Motor neuron (in vitro differentiated cells): ENCODE results near the gene KLF3. TPM values are rescaled to one million over a fixed set of nuclear protein-coding genes. Genes with fewer than 3 reads are reported as not detected.
"Not testable (repeated sequence)": the region's sequence is repeated elsewhere in the genome, so short reads cannot be mapped to it uniquely, and the experiment has no call there.

Experiments
- ATAC-seq, 8 experiments: fragments of 200-7000 bp; cut with Tn5 transposase; replicated peaks in 6 of 8; 2 replicates each; pipeline ENCODE4 v1.8.0; 2021; ENCODE audit warnings: mild to moderate bottlenecking in 8 of 8, moderate library complexity in 8 of 8
- H3K27ac ChIP-seq, 2 donors: fragments of 250-450 bp; sonication (Bioruptor Pico); 2 replicates each; pipeline ENCODE4 v1.9.0; 2021; ENCODE audit warnings: antibody characterized with exemption in 2 of 2, mild to moderate bottlenecking in 2 of 2, moderate library complexity in 1 of 2
- H3K4me1 ChIP-seq, 2 donors: fragments of 250-450 bp; sonication (Bioruptor Pico); replicated peaks in 1 of 2; 2 replicates each; pipeline ENCODE4 v1.6.1; 2021; ENCODE audit warnings: antibody characterized with exemption in 2 of 2, mild to moderate bottlenecking in 2 of 2, moderate library complexity in 1 of 2
- H3K4me3 ChIP-seq, 5 donors: fragments of 250-450 bp; sonication (Bioruptor Pico); 2 replicates each; pipeline ENCODE4 v1.9.0; 2021; ENCODE audit warnings: antibody characterized with exemption in 5 of 5, mild to moderate bottlenecking in 5 of 5, moderate library complexity in 4 of 5
- WGBS, 10 experiments: fragments of 450-650 bp; shearing (Covaris generic); methylation state at CpG; one replicate each; pipeline ENCODE4 v1.0.0; 2022; 5-methylcytosine and 5-hydroxymethylcytosine counted together
- in situ Hi-C, 9 experiments: fragments of 400-800 bp; cut with MboI; loops; one replicate each; pipeline ENCODE4 v1.15.0; 2021; ENCODE audit warnings: low sequenced_read_pairs in 9 of 9, low pct_unique_long_range_greater_than_20kb in 2 of 9; ENCODE audit not compliant: unreplicated experiment in 9 of 9
- total RNA-seq, 8 experiments: library from RNA; unstranded; fragments of 300-600 nt; gene quantifications; 2 replicates each; pipeline versions ENCODE4 v1.2.3 to v1.2.4, GENCODE V29; 2022

The KLF3 gene
- total RNA-seq, result 10 to 100 TPM; 16.2 to 70.0 (median 26.2) TPM

DNA sequence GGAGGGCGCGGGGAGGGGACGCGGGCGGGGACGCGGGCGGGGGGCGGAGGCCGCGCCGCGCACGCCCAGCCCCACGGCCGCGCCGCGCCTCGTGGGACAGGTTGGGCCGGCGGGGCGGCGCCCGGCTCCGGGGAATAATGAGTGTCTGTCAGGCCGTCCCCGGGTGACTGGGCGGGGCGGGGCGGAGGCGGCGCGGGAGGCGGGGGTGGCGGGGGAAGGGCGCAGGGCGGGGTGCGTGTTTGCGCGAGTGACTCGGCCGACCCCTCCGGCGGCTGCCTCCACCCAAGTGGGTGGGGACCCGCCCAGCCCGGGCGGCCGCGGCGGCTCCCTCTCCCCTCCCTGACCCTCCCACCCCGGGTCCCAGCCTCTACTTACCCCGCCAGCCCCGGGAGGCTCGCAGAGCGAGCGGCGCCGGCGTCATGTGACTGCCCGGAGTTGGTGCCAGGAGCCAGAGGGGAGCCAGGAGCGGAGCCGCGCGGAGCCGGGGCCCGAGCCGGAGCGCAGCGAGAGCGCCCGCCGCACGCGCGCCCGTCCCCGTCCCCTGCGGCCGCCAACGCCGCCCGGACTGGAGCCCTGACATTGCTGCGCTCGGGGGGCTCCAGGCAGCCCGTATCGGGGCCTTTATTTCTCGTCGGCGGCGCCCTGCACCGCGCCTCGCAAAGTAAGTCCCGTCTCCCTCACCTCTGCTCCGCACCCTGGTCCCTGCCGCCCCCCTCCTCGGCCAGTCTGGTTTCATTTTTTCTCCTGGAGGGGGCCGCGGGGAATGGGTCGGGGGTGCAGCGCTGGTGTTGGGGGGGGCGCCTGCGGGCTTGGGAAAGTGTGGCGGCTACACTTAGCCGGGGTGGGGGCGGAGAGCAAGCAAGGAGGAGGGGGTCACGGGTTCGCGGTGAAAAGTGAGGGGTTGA, at the start of gene KLF3:
KLF3 (plus strand) TSS at position 399 of the 905 bp plus-strand sequence. CDS start 16,427 bp downstream, outside the sequence.
- in situ Hi-C loops, result loop anchor here in 2 of 9 experiments (25.0 kb wide), 2 partner anchors 477 to 602 kb away; no protein-coding TSS in a partner anchor
- H3K4me1 ChIP-seq, result peaks cover 18 to 24% of the 10 kb centered on the region in 2 donors
- peak within 1 kb of the TSS; percentile 64 to 86 (median 79) for H3K4me3 ChIP-seq
- peak; percentile 58 to 81 (median 76) for ATAC-seq
- WGBS, 10 experiments, result no CpG with 5 or more reads among the region's 110 CpGs
- peak within 1 kb of the TSS; percentile 94 to 96 for H3K27ac ChIP-seq

DNA sequence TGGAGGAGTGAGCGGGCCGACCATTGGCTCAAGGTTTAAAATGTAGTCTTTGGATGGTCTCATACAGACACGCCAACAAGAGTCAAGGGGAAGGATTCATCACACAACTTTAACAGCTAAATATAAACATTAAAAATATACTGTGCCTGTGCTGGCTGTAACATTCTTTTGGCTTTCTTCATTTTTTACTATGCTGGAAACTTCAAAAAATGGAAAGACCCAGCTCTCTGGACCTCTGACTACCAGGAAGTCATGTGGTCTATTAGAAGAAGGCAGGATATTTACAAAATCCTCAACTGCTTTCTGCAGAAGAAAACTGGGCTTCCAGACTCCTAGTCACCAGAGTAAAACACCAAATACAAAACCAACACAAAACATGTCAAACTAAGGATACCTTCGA, 49.8 kb upstream of the KLF3 start:
- Histone ChIP-seq H3K4me3 (no peak overlapping the region), H3K4me1 (peaks cover 3 to 10% of the 10 kb centered on the region in 2 donors), H3K27ac (no peak overlapping the region)
- WGBS, 10 experiments, result 43 to 100% (median 85%) methylated on average over 1 to 4 of the region's 4 CpGs; no CpG with 5 or more reads in 2 of the 10 experiments
- ATAC-seq, result no peak
- in situ Hi-C loops, result no loop called here

GRCh38 chr4:38615847-38616246, 48.2 kb upstream of the KLF3 start:
- H3K4me1 ChIP-seq, result peaks cover 3 to 10% of the 10 kb centered on the region in 2 donors
- ATAC-seq, result no peak
- 79 to 100% (median 100%) methylated on average over 1 to 5 of the region's 5 CpGs; no CpG with 5 or more reads in 5 of the 10 experiments for WGBS, 10 experiments
- in situ Hi-C loops, result no loop called here
- H3K4me3 ChIP-seq, result no peak overlapping the region
- H3K27ac ChIP-seq, result no peak overlapping the region

GRCh38 chr4:38618505-38618904, 45.5 kb upstream of the KLF3 start:
- H3K27ac ChIP-seq, result no peak overlapping the region
- H3K4me1 ChIP-seq, result peaks cover 0 to 1% of the 10 kb centered on the region in 2 donors
- in situ Hi-C loops, result no loop called here
- WGBS, 10 experiments, result 88 to 100% (median 97%) methylated on average over 1 to 3 of the region's 3 CpGs; no CpG with 5 or more reads in 6 of the 10 experiments
- H3K4me3 ChIP-seq, result no peak overlapping the region
- ATAC-seq, result no peak

- no peak for ATAC-seq
Measured at GRCh38 chr4:38619316-38619715, 44.7 kb upstream of the KLF3 start.

GRCh38 chr4:38620065-38620464, 43.9 kb upstream of the KLF3 start:
- Histone ChIP-seq H3K4me1 (no peaks in the 10 kb centered on the region), H3K4me3 (no peak overlapping the region), H3K27ac (no peak overlapping the region)
- ATAC-seq, result peak in 2 of 8 experiments; percentile 6 to 8
- in situ Hi-C loops, result no loop called here
- 0 to 100% (median 100%) methylated on average over 1 of the region's 1 CpG; no CpG with 5 or more reads in 2 of the 10 experiments for WGBS, 10 experiments

More at GRCh38 chr4:38619316-38619715, 44.7 kb upstream of the KLF3 start:
- 50 to 100% (median 89%) methylated on average over 1 to 3 of the region's 3 CpGs; no CpG with 5 or more reads in 1 of the 10 experiments for WGBS, 10 experiments
- in situ Hi-C loops, result no loop called here
- H3K4me1 ChIP-seq, result no peaks in the 10 kb centered on the region
- H3K4me3 ChIP-seq, result no peak overlapping the region
- H3K27ac ChIP-seq, result no peak overlapping the region

DNA sequence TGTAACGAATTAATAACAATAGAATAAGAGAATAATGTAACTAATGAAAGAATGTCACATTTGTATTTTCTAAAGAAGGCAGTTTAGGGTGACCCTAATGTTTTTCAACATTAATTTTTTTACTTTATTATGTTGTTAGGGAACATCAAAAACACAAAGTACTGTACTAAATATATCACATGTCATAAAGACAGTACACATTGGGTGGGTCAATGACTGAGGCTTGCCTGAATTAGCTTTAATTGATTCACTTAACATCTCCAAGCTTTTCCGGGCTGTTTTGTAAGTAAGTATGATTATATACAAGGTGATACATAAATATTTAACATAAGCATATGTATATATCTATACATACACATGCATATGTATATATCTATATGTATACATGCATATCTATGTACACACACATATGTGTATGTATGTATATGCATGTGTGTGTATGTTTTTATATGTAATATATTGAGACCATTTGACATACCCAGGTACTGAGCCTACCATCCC, 43.4 kb upstream of the KLF3 start:
- in situ Hi-C loops, result no loop called here
- H3K27ac ChIP-seq, result no peak overlapping the region
- ATAC-seq, result peak in 4 of 8 experiments; percentile 22 to 70 (median 41)
- H3K4me3 ChIP-seq, result no peak overlapping the region
- WGBS, 10 experiments, result 8 to 100% (median 84%) methylated on average over 1 to 2 of the region's 2 CpGs
- H3K4me1 ChIP-seq, result no peaks in the 10 kb centered on the region

DNA sequence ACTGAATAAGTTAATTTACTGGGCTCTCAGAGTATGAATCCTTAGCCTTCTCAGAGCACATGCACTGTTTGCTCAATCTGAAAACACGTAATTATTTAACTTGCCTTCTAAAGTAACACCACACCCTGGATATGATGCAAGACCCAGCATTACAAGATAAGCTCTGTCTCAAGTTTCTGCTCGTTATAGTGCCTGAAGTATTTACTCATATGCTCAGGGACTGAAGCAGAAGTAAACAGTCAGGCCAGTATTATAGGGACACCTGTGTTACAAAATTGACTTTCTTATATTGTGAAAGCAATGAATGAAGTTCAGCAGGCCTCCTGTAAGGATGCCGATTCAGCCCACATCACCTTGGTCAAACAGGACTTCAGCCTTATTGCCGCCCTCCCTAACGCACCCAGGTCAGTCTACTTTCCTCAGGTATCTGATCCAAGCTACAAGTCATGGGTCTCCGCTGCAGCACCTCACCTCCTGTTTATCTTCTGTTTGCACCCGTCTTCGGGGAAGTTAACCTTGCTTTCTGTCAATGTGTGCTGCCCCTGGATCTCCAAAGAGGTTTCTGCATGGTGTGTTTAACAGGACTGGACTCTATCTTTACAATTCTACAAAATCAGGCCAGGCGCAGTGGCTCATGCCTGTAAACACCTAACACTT, 42.8 kb upstream of the KLF3 start:
- peak in 3 of 8 experiments; percentile 89 to 96 (median 92) for ATAC-seq
- WGBS, 10 experiments, result 32 to 100% (median 92%) methylated on average over 1 to 6 of the region's 9 CpGs; no CpG with 5 or more reads in 1 of the 10 experiments
- Histone ChIP-seq H3K4me1 (no peaks in the 10 kb centered on the region), H3K27ac (no peak overlapping the region), H3K4me3 (no peak overlapping the region)
- in situ Hi-C loops, result no loop called here

- 68 to 100% (median 93%) methylated on average over 3 to 6 of the region's 6 CpGs; no CpG with 5 or more reads in 3 of the 10 experiments for WGBS, 10 experiments
- no peak for ATAC-seq
- in situ Hi-C loops, result no loop called here
- Histone ChIP-seq H3K4me1 (no peaks in the 10 kb centered on the region), H3K4me3 (no peak overlapping the region), H3K27ac (no peak overlapping the region)
Measured at GRCh38 chr4:38621831-38622230, 42.2 kb upstream of the KLF3 start.

GRCh38 chr4:38622340-38622739, 41.7 kb upstream of the KLF3 start:
- WGBS, 10 experiments, result 60 to 92% methylated on average over 2 of the region's 2 CpGs; no CpG with 5 or more reads in 8 of the 10 experiments
- H3K27ac ChIP-seq, in situ Hi-C loops, H3K4me1 ChIP-seq, H3K4me3 ChIP-seq, ATAC-seq: not testable (repeated sequence)

DNA sequence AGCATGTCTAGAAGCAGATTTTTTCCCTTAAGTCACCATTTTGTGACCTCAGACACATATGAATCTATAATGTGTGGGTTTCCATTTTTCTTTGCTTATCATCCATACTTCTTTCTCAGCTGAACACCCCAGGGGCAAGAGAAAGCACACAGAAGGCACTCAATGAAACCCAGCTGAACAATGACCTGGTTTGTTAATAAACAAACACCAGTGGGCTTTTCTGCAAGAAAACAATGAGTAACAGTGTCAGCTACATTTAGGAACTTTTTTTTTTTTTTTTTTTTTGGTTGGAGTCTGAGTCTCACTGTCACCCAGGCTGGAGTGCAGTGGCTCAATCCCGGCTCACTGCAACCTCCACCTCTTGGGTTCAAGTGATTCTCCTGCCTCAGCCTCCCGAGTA, 40.7 kb upstream of the KLF3 start:
- 80 to 100% (median 95%) methylated on average over 1 to 2 of the region's 2 CpGs; no CpG with 5 or more reads in 6 of the 10 experiments for WGBS, 10 experiments
- H3K4me1 ChIP-seq, result no peaks in the 10 kb centered on the region
- ATAC-seq, result no peak
- in situ Hi-C loops, result no loop called here
- H3K27ac ChIP-seq, result no peak overlapping the region
- no peak overlapping the region for H3K4me3 ChIP-seq

GRCh38 chr4:38624311-38624710, 39.7 kb upstream of the KLF3 start:
- Histone ChIP-seq H3K4me1 (no peaks in the 10 kb centered on the region), H3K27ac (no peak overlapping the region), H3K4me3 (no peak overlapping the region)
- 0 to 100% (median 81%) methylated on average over 1 to 3 of the region's 3 CpGs; no CpG with 5 or more reads in 1 of the 10 experiments for WGBS, 10 experiments
- in situ Hi-C loops, result no loop called here
- peak in 3 of 8 experiments; percentile 44 to 55 (median 50) for ATAC-seq

DNA sequence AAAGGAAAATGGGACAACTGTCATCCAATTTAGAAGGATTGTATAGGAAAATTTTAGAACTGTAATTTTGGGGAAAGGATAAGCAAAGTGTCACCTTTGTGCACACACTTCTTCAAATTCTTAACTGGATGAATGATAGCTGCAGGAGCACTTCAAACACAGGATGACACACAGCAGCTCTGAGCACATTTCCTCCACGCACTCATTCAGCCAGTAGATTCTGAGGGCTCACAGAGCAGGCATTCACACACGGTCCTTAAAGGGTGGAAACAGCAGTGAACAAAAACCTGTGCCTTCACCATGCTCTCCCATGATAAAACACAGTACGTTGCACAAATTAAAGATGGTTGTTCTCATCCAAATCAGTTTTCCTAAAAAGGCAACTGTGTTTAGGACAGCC, 38.5 kb upstream of the KLF3 start:
- in situ Hi-C loops, result no loop called here
- no peak overlapping the region for H3K27ac ChIP-seq
- WGBS, 10 experiments, result 0 to 100% (median 82%) methylated on average over 1 to 2 of the region's 3 CpGs; no CpG with 5 or more reads in 6 of the 10 experiments
- no peak for ATAC-seq
- no peaks in the 10 kb centered on the region for H3K4me1 ChIP-seq
- H3K4me3 ChIP-seq, result no peak overlapping the region
